BLaER1 (cell line): ENCODE data around the gene NOM1.
"Not testable (repeated sequence)": the region's sequence is repeated elsewhere in the genome, so short reads cannot be mapped to it uniquely, and the experiment has no call there.

Source experiments
- H3K27ac ChIP-seq: shearing (Covaris generic); formaldehyde crosslinking; 2 replicates; pipeline ENCODE4 v1.8.1; 2022
- H3K27me3 ChIP-seq: shearing (Covaris generic); formaldehyde crosslinking; 2 replicates; pipeline ENCODE4 v1.8.1; 2022
- H3K36me3 ChIP-seq: shearing (Covaris generic); formaldehyde crosslinking; 2 replicates; pipeline ENCODE4 v1.8.1; 2022
- H3K4me1 ChIP-seq: shearing (Covaris generic); formaldehyde crosslinking; 2 replicates; pipeline ENCODE4 v1.8.1; 2022
- H3K4me2 ChIP-seq: shearing (Covaris generic); formaldehyde crosslinking; 2 replicates; pipeline ENCODE4 v1.8.1; 2022
- H3K4me3 ChIP-seq: shearing (Covaris generic); formaldehyde crosslinking; 2 replicates; pipeline ENCODE4 v1.8.1; 2022
- H3K9ac ChIP-seq: shearing (Covaris generic); formaldehyde crosslinking; 2 replicates; pipeline ENCODE4 v1.8.1; 2022
- H3K9me3 ChIP-seq: shearing (Covaris generic); formaldehyde crosslinking; 2 replicates; pipeline ENCODE4 v1.8.1; 2022
- H4K20me1 ChIP-seq: shearing (Covaris generic); formaldehyde crosslinking; 2 replicates; pipeline ENCODE4 v1.8.1; 2022
- Cebpa-rat ChIP-seq: shearing (Covaris generic); IDR thresholded peaks from 2 replicates; pipeline ENCODE4 v1.8.1; 2022

The NOM1 gene

DNA sequence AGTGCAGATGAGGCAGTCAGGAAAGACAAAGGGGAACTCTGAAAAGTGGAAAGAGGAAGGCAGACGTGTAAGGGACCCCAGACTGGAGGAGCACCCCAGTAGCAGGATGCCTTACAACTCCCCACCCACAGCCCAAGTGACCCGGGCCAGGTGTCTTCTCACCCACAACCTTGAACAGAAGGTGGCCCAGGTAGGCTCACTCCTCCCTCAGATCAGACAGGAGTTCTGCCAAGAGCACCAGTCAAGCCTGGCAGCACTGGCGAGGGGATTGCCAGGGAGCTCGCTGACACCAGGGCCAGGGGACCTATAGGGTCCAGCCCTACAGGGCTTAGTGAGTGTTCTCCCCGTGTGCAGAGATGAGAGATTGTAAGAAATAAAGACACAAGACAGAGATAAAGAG is 29.4 kb upstream of the NOM1 start:
- Histone ChIP-seq H3K36me3 (no peaks in the 10 kb centered on the region), H4K20me1 (peaks cover 16% of the 10 kb centered on the region; the same call in 1 of the 2 replicates), H3K9ac (no peak overlapping the region), H3K4me3 (no peak overlapping the region), H3K27ac (no peak overlapping the region), H3K9me3 (peaks cover 5% of the 10 kb centered on the region), H3K4me1 (peaks cover 26% of the 10 kb centered on the region), H3K27me3 (peaks cover 20% of the 10 kb centered on the region), H3K4me2 (no peak overlapping the region)
- TF ChIP-seq Cebpa-rat: no peak

DNA sequence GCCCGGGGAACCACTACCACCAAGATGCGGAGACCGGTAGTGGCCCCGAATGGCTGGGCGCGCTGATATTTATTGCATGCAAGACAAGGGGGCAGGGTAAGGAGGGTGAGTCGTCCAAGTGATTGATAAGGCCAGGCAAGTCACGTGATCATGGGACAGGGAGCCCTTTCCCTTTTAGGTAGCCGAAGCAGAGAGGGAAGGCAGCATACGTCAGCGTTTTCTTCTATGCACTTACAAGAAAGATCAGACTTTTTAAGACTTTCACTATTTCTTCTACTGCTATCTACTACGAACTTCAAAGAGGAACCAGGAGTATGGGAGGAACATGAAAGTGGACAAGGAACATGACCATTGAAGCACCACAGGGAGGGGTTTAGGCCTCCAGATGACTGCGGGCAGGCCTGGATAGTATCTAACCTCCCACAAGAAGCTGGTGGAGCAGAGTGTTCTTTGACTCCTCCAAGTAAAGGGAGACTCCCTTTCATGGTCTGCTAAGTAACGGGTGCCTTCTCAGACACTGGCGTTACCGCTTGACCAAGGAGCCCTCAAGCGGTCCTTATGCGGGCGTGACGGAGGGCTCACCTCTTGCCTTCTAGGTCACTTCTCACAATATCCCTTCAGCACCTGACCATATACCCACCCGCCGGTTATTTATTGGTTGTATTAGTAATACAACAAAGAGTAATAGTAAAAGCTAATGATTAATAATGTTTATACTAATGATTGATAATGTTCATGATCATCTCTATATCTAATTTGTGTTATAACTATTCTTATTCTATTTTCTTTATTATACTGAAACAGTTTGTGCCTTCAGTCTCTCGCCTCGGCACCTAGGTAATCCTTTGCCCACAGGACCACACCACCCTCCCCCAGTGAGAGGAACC is 28.8 kb upstream of the NOM1 start:
- Histone ChIP-seq H4K20me1 (peaks cover 16% of the 10 kb centered on the region; the same call in 1 of the 2 replicates), H3K4me2 (peak overlapping the region; percentile 23; the same call in 1 of the 2 replicates), H3K4me1 (peaks cover 26% of the 10 kb centered on the region), H3K27me3 (peaks cover 20% of the 10 kb centered on the region)
- H3K4me3 ChIP-seq, H3K9me3 ChIP-seq, H3K27ac ChIP-seq, H3K36me3 ChIP-seq, H3K9ac ChIP-seq: not testable (repeated sequence)

DNA sequence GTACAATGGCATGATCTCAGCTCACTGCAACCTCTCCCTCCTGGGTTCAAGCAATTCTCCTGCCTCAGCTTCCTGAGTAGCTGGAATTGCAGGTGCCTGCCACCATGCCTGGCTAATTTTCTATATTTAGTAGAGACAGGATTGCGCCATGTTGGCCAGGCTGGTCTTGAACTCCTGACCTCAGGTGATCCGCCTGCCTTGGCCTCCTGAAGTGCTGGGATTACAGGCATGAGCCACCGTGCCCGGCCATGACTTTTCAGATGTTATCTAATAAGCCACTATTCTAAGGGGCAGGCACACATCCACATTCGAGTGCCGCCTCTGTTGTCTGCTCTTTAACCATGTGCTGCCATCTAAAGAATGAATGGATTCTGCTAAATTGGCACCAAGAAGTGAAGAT is 27.2 kb upstream of the NOM1 start:
- not testable (repeated sequence) for H3K9me3 ChIP-seq, H3K9ac ChIP-seq, H3K36me3 ChIP-seq, H3K4me3 ChIP-seq, H3K27ac ChIP-seq
- peaks cover 16% of the 10 kb centered on the region; the same call in 1 of the 2 replicates for H4K20me1 ChIP-seq
- H3K4me1 ChIP-seq: peaks cover 27% of the 10 kb centered on the region
- H3K27me3 ChIP-seq: peaks cover 20% of the 10 kb centered on the region
- H3K4me2 ChIP-seq: peak overlapping the region; percentile 65

DNA sequence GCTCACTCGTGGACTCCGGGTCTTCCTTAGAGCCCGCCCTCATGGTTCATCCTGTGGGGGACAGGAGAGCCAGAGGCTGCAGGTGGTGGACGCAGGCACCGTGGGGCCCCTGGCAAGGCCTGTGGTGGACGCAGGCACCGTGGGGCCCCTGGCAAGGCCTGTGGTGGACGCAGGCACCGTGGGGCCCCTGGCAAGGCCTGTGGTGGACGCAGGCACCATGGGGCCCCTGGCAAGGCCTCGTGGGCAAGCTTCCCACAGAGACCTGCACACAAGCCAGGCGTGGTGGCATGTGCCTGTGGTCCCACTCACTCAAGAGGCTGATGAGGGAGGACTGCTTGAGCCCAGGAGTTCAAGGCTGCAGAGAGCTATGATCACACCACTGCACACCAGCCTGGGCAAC is 23.7 kb upstream of the NOM1 start:
- peaks cover 39% of the 10 kb centered on the region for H3K4me1 ChIP-seq
- peaks cover 11% of the 10 kb centered on the region for H3K27me3 ChIP-seq
- not testable (repeated sequence) for H3K27ac ChIP-seq, H3K36me3 ChIP-seq, H3K4me3 ChIP-seq, H3K4me2 ChIP-seq, H3K9ac ChIP-seq, H3K9me3 ChIP-seq
- peaks cover 16% of the 10 kb centered on the region; the same call in 1 of the 2 replicates for H4K20me1 ChIP-seq

DNA sequence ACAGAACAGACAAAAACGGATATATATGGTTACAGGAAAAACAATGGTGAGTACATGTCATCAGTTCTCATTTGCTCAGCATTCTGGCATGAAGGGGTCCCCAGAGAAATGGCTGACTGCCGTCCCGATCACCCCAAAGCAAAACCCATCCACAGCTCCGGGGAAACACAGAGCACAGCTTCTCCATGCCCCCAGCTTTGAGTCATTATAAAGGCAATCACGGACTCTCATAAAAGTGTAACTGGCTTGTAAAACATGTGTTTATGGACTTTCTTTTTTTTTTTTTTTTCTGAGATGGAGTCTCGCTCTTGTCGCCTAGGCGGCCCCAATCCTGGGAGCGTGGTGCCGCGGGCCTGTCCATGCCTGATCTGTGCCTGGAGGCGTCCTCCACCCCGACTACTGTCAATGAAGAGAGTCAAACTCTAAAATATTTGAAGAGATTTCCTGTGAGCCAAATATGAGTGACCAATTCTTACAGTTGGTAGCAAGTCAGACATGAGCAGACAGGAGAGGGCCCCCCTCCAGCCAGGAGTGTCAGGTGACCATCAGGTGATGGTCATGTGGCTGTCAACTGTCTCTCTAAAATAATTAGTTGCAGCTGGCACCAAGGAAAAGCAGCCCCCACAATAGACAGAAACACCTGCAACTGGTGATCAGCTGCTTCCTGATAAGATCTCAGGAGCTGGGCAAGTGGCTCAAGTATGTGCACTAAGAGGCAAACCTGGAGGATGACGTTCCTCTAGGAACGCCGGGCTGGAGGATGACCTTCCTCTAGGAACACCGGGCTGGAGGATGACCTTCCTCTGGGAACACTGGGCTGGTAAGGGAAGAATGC is 21.7 kb upstream of the NOM1 start:
- no peak for TF ChIP-seq Cebpa-rat
- Histone ChIP-seq H3K27ac (no peak overlapping the region), H3K4me3 (no peak overlapping the region), H3K27me3 (no peaks in the 10 kb centered on the region), H3K9me3 (no peaks in the 10 kb centered on the region), H4K20me1 (0 out of 2 replicates have a peak, but pooled peaks cover 2% of the 10 kb centered on the region), H3K36me3 (no peaks in the 10 kb centered on the region), H3K4me2 (peak overlapping the region; percentile 44), H3K9ac (no peak overlapping the region), H3K4me1 (peaks cover 22% of the 10 kb centered on the region)

DNA sequence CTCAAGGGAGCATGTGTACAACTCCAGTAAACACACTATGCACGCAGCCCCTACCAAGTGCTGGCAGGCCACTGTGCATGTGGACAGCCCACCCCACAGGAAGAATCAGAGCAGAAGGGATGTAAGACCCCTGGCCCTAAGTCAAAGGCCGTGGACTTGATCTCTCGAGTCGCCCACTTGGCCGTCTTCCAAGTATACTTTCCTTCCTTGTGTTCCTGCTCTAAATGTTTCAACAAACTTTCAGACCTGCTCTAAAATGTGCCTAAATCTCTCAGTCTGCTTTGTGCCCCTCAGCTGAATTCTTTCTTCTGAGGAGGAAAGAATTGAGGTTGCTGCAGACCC is 21.1 kb upstream of the NOM1 start:
- Histone ChIP-seq H3K36me3 (no peaks in the 10 kb centered on the region), H3K27me3 (no peaks in the 10 kb centered on the region), H3K4me2 (peak overlapping the region; percentile 44; the same call in 1 of the 2 replicates), H3K27ac (no peak overlapping the region), H3K4me1 (peaks cover 16% of the 10 kb centered on the region), H3K9me3 (no peaks in the 10 kb centered on the region), H4K20me1 (no peaks in the 10 kb centered on the region), H3K9ac (no peak overlapping the region), H3K4me3 (no peak overlapping the region)
- TF ChIP-seq Cebpa-rat: no peak

DNA sequence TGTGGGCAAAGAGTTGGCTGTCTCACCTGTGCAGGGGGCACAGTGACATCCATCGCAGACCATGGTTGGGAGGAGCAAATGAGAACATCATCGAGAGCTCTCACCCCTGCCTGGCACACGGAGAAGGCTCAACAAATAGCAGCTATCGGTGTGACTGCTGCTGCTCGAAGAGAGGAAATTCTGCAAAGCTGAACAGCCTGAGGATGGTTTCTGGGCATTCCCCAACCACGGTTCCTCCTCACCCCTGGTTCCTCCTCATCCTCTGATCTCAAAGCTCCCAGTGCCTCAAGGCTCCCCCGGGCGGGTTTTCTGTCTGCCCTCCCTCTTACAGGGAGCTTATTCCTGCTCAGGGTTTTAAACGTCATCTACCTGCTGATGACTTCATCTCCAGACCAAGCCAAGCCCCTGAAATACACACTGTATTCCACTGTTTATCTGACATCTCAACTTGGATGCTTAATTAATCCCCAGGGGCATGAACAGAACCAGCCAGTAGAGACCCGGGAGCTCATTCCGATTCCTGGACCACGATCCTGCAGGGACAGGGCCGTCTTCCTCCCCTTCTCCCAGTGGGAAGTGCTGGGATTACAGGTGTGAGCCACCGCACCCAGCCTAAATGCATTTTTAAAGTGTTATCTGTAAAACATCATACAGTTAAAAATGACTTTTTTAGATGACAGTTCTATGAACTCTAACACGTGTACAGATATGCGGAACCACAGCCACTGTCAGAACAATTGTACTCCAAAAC is 19.5 kb upstream of the NOM1 start:
- H3K9ac ChIP-seq: no peak overlapping the region
- H3K27me3 ChIP-seq: no peaks in the 10 kb centered on the region
- TF ChIP-seq Cebpa-rat: no peak
- peaks cover 13% of the 10 kb centered on the region for H3K4me1 ChIP-seq
- H3K4me2 ChIP-seq: no peak overlapping the region
- no peaks in the 10 kb centered on the region for H3K36me3 ChIP-seq
- no peaks in the 10 kb centered on the region for H4K20me1 ChIP-seq
- H3K27ac ChIP-seq: no peak overlapping the region
- H3K9me3 ChIP-seq: no peaks in the 10 kb centered on the region
- no peak overlapping the region for H3K4me3 ChIP-seq

DNA sequence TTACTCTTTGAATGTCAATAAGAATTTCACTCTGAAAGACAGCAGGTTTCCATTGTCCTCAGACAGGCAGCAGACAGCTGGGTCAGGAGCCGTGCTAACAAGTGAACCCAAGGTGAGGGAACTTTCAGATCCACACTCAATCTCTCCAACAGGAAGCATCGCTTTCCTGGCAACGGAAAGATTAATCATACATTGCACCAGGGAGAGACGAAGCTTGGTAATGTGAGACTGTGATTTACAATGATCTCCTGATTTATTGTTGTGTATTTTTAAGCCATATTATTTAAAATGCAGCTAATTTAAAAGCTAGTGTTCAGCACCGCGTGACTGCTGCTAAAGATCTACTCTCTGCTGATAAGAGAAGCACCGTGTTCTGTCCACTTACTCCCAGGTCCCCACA is 17.5 kb upstream of the NOM1 start:
- Histone ChIP-seq H3K36me3 (no peaks in the 10 kb centered on the region), H3K4me1 (peaks cover 17% of the 10 kb centered on the region), H3K9me3 (no peaks in the 10 kb centered on the region), H3K27ac (no peak overlapping the region), H3K4me3 (no peak overlapping the region), H3K27me3 (no peaks in the 10 kb centered on the region), H3K9ac (no peak overlapping the region), H4K20me1 (no peaks in the 10 kb centered on the region), H3K4me2 (no peak overlapping the region)
- no peak for TF ChIP-seq Cebpa-rat

DNA sequence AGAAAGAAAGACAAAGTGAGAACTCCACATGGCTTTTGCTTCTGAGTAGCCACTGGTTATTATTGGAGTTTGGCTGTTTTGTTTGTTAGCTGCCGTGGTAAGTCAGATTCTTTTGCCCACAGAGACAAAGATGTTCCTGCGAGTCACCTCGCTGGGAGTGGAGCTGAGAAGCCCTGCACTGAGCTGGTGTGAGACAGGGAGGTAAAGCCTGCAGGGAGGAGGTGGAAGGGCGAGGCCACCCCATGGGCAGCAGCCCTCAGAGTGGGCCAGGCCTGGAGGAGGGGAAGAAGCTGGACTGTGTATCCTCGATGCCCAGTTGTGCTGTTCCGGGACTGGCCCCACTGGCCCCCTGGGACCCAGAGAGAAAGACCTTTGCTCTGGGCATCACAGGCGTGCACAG is 14.3 kb upstream of the NOM1 start:
- Histone ChIP-seq H3K4me3 (no peak overlapping the region), H3K4me2 (no peak overlapping the region), H3K4me1 (peaks cover 10% of the 10 kb centered on the region), H3K27ac (no peak overlapping the region), H3K9ac (no peak overlapping the region), H3K27me3 (no peaks in the 10 kb centered on the region), H3K9me3 (peaks cover 7% of the 10 kb centered on the region), H4K20me1 (no peaks in the 10 kb centered on the region), H3K36me3 (no peaks in the 10 kb centered on the region)
- TF ChIP-seq Cebpa-rat: no peak

DNA sequence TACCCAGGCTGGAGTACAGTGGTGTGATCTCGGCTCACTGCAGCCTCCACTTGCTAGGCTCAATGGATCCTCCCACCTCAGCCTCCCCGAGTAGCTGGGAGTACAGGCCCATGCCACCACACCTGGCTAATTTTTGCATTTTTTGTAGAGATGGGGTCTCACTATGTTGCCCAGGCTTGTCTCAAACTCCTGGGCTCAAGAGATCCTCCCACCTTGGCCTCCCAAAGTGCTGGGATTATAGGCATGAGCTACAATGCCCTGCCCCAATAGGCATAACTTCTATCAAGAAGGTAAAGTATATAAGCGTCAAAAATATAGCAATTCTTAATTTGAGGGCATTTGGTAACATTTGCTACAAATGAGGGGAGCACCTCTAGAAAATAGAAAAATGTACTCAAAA is 12.7 kb upstream of the NOM1 start:
- peaks cover 22% of the 10 kb centered on the region for H3K9me3 ChIP-seq
- not testable (repeated sequence) for H3K27me3 ChIP-seq, H3K36me3 ChIP-seq, H3K4me1 ChIP-seq, H3K27ac ChIP-seq, H4K20me1 ChIP-seq, H3K4me3 ChIP-seq, H3K9ac ChIP-seq
- peak overlapping the region; percentile 27 for H3K4me2 ChIP-seq
